ENCODE measurements around the gene CYP20A1. TPM values are rescaled to one million over a fixed set of nuclear protein-coding genes. Genes with fewer than 3 reads are reported as not detected.
"Not testable (repeated sequence)": the region's sequence is repeated elsewhere in the genome, so short reads cannot be mapped to it uniquely, and the experiment has no call there.

The CYP20A1 gene
- 10 to 100 TPM in 3 of 4 donors, 1 to 10 TPM in 1; 6.0 to 34.4 (median 29.6) TPM for total RNA-seq

- H3K27ac ChIP-seq, result peak within 1 kb of the TSS; percentile 93 to 98 (median 96)
- 0 to 1% methylated on average over 1 to 57 of the region's 80 CpGs for WGBS, 2 donors (ENCODE audit: low coverage in 1 of 2)
- H3K4me3 ChIP-seq, result peak within 1 kb of the TSS; percentile 63 to 80 (median 74)
- H3K4me1 ChIP-seq, result peaks cover 0 to 25% (median 11%) of the 10 kb centered on the region in 4 donors
- DNase-seq, result peak; percentile 97
- H3K27me3 ChIP-seq, result no peaks in the 10 kb centered on the region
- H3K9me3 ChIP-seq, result no peaks in the 10 kb centered on the region
- intact Hi-C loops (cut with DNase I; ENCODE audit: low total_unique reads) (no loop called here), in situ Hi-C loops (cut with MboI; ENCODE audit: low pct_ligation_motif_present in 1 of 4, low pct_unique_long_range_greater_than_20kb in 1 of 4, low sequenced_read_pairs in 3 of 4) (loop anchor here in 3 of 4 donors (25.0 kb wide), 5 partner anchors 223 to 673 kb away; no protein-coding TSS in a partner anchor)
- H3K36me3 ChIP-seq, result peaks cover 0 to 4% (median 0%) of the 10 kb centered on the region in 4 donors
- peak; percentile 95 for TF ChIP-seq POLR2A (IDR thresholded peaks at IDR 0.05)
- peak; percentile 21 to 60 (median 34) for TF ChIP-seq CTCF (IDR thresholded peaks at IDR 0.05)
- peak; percentile 48 to 93 (median 91) for TF ChIP-seq POLR2AphosphoS5 (IDR thresholded peaks at IDR 0.05)
- no peak for TF ChIP-seq EP300 (IDR thresholded peaks at IDR 0.05; ENCODE audit: low read depth)
Measured at GRCh38 chr2:203238704-203239526, at the start of gene CYP20A1. Gene CYP20A1, plus strand, starts transcription at chr2:203239018. Its CDS starts 45 bp downstream, at chr2:203239063.

- H3K27me3 ChIP-seq; H3K9me3 ChIP-seq; H3K4me3 ChIP-seq; in situ Hi-C loops (cut with MboI; ENCODE audit: low pct_ligation_motif_present in 1 of 4, low pct_unique_long_range_greater_than_20kb in 1 of 4, low sequenced_read_pairs in 3 of 4); H3K4me1 ChIP-seq; intact Hi-C loops (cut with DNase I; ENCODE audit: low total_unique reads); DNase-seq; H3K27ac ChIP-seq: not testable (repeated sequence)
- peaks cover 0 to 55% (median 13%) of the 10 kb centered on the region in 4 donors for H3K36me3 ChIP-seq
- WGBS, 2 donors (ENCODE audit: low coverage in 1 of 2), result 97% methylated on average over 17 of the region's 17 CpGs; no CpG with 5 or more reads in 1 of the 2 donors
Measured at GRCh38 chr2:203190547-203190946, 48.3 kb upstream of the CYP20A1 start.

GRCh38 chr2:203191026-203191425 is 47.8 kb upstream of the CYP20A1 start:
- H3K36me3 ChIP-seq, result peaks cover 0 to 53% (median 11%) of the 10 kb centered on the region in 4 donors
- intact Hi-C loops (cut with DNase I; ENCODE audit: low total_unique reads); H3K4me3 ChIP-seq; H3K9me3 ChIP-seq; in situ Hi-C loops (cut with MboI; ENCODE audit: low pct_ligation_motif_present in 1 of 4, low pct_unique_long_range_greater_than_20kb in 1 of 4, low sequenced_read_pairs in 3 of 4); H3K27ac ChIP-seq; H3K4me1 ChIP-seq; H3K27me3 ChIP-seq; DNase-seq: not testable (repeated sequence)
- 94 to 100% methylated on average over 2 to 6 of the region's 6 CpGs for WGBS, 2 donors (ENCODE audit: low coverage in 1 of 2)

GRCh38 chr2:203191961-203192360 is 46.9 kb upstream of the CYP20A1 start:
- Histone ChIP-seq H3K27me3 (no peaks in the 10 kb centered on the region), H3K9me3 (no peaks in the 10 kb centered on the region), H3K36me3 (peaks cover 0 to 44% (median 8%) of the 10 kb centered on the region in 4 donors), H3K4me3 (no peak overlapping the region), H3K27ac (no peak overlapping the region), H3K4me1 (no peaks in the 10 kb centered on the region)
- in situ Hi-C loops (cut with MboI; ENCODE audit: low pct_ligation_motif_present in 1 of 4, low pct_unique_long_range_greater_than_20kb in 1 of 4, low sequenced_read_pairs in 3 of 4), result no loop called here
- no peak for DNase-seq
- TF ChIP-seq EP300 (IDR thresholded peaks at IDR 0.05; ENCODE audit: low read depth) (no peak), POLR2AphosphoS5 (IDR thresholded peaks at IDR 0.05) (no peak), POLR2A (IDR thresholded peaks at IDR 0.05) (no peak), CTCF (IDR thresholded peaks at IDR 0.05) (no peak)
- intact Hi-C loops (cut with DNase I; ENCODE audit: low total_unique reads), result no loop called here
- WGBS, 2 donors (ENCODE audit: low coverage in 1 of 2), result 88 to 93% methylated on average over 3 of the region's 3 CpGs

- no peaks in the 10 kb centered on the region for H3K27me3 ChIP-seq
- in situ Hi-C loops (cut with MboI; ENCODE audit: low pct_ligation_motif_present in 1 of 4, low pct_unique_long_range_greater_than_20kb in 1 of 4, low sequenced_read_pairs in 3 of 4), result no loop called here
- 90 to 92% methylated on average over 5 of the region's 5 CpGs for WGBS, 2 donors (ENCODE audit: low coverage in 1 of 2)
- H3K4me1 ChIP-seq, result no peaks in the 10 kb centered on the region
- H3K4me3 ChIP-seq, result no peak overlapping the region
- DNase-seq, result no peak
- intact Hi-C loops (cut with DNase I; ENCODE audit: low total_unique reads), result no loop called here
- H3K9me3 ChIP-seq, result no peaks in the 10 kb centered on the region
- no peak for TF ChIP-seq EP300 (IDR thresholded peaks at IDR 0.05; ENCODE audit: low read depth)
- TF ChIP-seq CTCF (IDR thresholded peaks at IDR 0.05), result no peak
- TF ChIP-seq POLR2A (IDR thresholded peaks at IDR 0.05), result no peak
- no peak for TF ChIP-seq POLR2AphosphoS5 (IDR thresholded peaks at IDR 0.05)
- H3K36me3 ChIP-seq, result peaks cover 0 to 43% (median 8%) of the 10 kb centered on the region in 4 donors
- no peak overlapping the region for H3K27ac ChIP-seq
Measured at GRCh38 chr2:203195331-203196036, 43.3 kb upstream of the CYP20A1 start.
